NOMO-1 treated with dmso at 0.1 percent for 144 hours (cell line): ENCODE data around the gene ARHGAP27.
A peak's percentile ranks its signal among the peaks of the same experiment; 100 is the strongest.
"Not testable (repeated sequence)": the region's sequence is repeated elsewhere in the genome, so short reads cannot be mapped to it uniquely, and the experiment has no call there.

Experiments used
- DNase-seq: peaks from one replicate; lab custom pipeline; 2025; ENCODE audit not compliant: unreplicated experiment; lab: John Stamatoyannopoulos, UW

The ARHGAP27 gene

DNA sequence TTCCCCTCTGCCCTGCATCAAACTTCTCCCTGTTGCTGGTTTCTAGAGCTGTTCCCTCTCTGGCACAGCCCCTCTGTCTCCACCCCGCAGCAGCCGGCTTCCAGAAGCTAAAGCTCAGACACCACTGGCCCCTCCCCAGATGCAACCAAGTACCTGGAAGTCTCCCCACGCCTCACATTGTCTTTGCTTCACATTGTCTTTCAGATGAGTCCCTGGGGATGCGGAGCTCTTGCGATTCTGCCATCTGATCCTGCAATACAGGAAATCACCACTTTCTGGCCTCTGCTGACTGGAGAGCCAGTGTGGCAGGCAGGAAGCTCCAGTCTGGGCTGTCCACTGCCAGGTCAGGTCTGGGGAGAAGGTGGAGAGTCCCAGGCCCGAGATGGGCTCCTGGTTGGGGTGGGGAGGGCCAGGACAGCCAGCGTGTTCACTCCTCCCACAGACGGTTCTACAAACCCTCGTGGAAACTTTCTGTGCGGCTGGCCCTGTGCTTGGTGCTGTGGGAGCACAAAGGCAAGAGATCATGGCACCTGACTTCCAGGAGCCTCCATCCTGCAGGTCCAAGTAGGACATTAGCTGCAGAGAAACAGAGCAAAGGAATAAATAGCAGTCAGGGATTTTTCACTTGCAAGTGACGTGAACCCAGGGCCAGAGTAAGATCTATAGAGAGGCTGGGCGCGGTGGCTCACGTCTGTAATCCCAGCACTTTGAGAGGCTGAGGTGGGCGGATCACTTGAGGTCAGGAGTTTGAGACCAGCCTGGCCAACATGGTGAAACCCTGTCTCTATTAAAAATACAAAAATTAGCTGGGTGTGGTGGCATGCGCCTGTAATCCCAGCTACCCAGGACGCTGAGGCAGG lies 67.9 kb downstream of the ARHGAP27 start:
- no peak for DNase-seq

- DNase-seq = no peak
These were observed 69.2 kb downstream of the ARHGAP27 start for GRCh38 chr17:45363498-45363897.

- DNase-seq = no peak
These were observed 70.7 kb downstream of the ARHGAP27 start for GRCh38 chr17:45361976-45362375.

DNA sequence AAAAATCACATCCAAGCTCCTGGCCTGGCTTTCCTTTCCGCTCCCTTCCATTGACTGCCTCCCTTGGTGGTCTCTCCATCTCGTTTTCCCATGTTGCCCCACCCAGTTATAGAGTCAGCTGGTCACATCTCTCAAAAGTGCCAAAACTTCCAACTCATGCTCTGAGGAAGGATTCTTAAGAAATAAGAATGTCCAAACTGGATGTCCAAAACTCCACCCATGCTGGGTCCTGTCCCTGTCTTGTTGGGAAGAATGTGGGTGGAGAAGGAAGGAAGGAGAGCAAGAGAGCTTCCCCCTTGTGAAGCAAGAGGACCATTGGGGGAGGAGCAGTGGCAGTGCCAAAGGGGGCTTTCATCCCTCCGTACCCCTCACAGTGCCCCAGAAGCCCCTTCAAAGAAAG lies 71.2 kb downstream of the ARHGAP27 start:
- no peak for DNase-seq

DNA sequence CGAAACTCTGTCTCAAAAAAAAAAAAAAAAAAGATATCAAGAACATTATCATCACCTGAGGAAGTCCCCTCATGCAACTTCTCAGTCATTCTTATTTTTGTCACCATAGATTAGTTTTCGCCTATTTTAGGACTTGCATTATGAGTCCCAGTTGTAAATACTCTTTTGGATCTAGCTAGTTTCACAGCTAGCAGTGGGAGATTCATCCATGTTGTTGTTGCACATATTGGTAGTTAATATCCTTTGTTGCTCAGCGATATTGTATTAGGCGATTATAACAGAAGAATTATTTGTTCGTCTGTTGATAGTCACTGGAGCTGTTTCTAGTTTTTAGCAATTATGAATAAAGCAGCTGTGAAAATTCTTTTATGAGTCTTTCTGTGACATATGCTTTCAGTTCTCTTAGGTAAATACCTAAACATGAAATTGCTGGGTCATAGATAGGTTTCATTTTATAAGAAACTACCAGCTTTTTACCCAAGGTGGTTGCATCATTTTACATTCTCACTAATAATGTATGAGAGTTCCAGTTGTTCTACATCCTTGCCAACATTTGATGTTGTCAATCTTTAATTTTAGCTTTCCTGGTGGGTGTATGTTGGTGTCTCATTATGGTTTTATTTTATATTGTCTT lies 75.2 kb downstream of the ARHGAP27 start:
- no peak for DNase-seq

DNA sequence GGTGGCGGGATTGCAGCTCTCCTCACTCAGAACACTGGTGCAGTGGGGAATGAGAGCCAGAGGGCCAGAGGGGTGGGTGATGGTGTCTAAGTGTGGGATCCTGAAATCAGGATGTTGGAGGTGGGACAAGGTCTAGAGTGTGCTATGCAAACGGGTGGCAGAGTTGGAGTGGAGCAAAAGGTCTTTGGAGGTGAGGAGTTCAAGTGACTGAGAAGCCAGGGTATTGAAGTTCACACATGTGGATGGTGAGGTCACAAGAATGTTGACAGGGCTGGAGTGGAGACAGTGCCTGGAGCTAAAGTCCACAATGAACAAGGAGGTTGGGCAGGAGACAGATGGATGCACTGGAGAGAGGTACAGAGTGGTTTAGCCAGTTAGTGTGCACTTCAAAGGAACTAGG lies 77.6 kb downstream of the ARHGAP27 start:
- DNase-seq = no peak

DNA sequence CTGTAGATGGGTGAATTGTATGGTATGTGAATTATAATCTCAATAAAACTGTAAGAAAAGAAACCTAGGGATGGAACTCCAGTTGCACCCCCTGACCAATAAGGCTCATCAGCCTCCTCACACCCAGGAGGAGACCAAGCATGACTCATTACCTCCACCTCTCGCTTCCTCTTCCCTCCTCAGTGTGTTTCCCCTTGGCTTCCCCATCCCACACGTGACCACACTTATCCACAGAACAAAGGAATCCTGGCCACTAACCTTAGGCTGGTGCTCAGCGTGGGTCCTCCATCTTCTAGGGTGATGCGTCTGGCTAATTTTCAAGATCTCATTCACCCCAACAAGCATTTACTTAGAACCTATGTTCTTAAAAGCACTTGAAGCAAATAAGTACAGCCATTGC lies 79.6 kb downstream of the ARHGAP27 start:
- DNase-seq = peak; percentile 21

GRCh38 chr17:45351831-45352230 lies 80.8 kb downstream of the ARHGAP27 start:
- DNase-seq = no peak

- DNase-seq = peak; percentile 44
These were observed 85.2 kb downstream of the ARHGAP27 start for GRCh38 chr17:45347444-45347843.

DNA sequence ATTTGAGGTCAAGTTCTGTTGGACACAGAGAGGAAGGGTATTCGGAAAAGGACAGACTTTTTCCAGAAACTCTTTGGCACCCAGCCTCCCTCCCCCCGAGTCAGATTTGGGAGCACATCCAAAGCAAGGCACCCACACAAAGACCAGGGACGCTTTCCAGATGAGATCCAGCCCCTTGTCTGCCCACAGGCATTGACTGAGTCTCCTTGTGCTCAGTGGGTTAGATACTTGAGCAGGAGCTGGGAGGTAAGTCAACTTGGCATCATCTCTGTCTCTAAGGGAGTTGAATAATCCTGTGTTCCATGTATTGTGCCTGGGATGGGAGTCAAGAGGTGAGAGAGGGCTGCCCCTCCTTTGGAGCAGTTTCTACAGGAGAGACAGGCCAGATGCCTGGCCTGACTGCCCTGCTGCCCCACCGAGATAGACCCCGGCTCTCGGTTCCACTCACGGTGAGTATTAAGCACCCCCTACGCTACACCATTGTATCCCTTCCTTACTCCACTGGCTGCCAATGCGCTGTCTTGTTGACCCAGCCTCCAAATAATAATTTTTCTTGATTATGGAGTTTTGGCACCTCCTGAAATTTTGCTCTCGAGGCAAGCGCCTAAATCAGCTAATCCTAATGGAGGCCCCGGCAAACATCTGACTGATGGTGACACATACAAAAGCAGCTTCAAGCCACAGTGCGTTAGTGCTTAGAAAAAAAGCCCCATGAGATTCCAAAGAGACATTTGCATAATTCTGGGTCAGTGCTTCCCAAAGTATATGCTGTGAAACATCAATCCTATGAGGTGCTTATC lies 86.3 kb downstream of the ARHGAP27 start:
- DNase-seq = no peak

DNA sequence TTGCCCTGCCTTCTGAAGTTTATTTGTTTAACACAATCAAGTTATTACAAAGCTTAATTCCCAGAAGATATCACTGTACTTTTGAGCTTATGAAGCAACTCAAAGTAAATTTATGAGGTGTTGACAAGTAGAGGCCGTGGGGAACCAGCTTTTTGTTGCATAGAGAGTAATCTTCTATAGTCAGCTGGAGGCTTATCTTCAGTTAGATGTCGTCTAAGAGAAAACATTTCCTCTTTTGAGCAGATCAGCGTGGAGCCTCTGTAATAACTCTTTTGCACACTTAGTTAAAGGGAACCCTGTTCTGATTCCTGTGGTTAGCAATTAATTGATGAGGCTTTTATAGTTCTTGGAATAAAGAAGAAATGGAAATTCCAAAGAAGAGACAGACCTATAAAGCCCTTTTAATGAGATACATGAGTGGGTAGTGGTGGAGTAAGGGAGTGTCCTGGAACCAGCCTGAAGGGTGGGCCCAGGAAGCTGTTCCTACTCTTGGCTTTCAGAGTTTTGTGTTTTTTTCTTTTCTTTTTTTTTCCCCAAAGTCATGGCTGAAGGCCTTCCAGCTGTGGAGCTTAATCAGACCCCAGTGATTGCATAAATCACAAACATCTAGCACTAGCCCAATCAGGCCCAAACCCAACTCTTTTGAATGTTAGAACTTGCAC lies 87.0 kb downstream of the ARHGAP27 start:
- DNase-seq = peak; percentile 78

- DNase-seq = no peak
These were observed 87.5 kb downstream of the ARHGAP27 start for GRCh38 chr17:45345246-45345553.

GRCh38 chr17:45343967-45344664 lies 88.6 kb downstream of the ARHGAP27 start:
- not testable (repeated sequence) for DNase-seq
